HAP-1 (cell line): ENCODE data around the gene AMZ1.

Experiments used
- DNase-seq, 2 experiments: peaks; one replicate each; pipeline ENCODE4 v3.0.0-alpha.2; 2016 to 2020; ENCODE audit warnings: low spot score in 2 of 2
- H3K27me3 ChIP-seq: fragments of 250-450 bp; sonication (Bioruptor Pico); 2 replicates; pipeline ENCODE4 v1.5.1; 2020; ENCODE audit warnings: low read depth, mild to moderate bottlenecking, moderate library complexity
- H3K36me3 ChIP-seq: fragments of 250-450 bp; sonication (Bioruptor Pico); replicated peaks from 2 replicates; pipeline ENCODE4 v1.5.1; 2020; ENCODE audit warnings: mild to moderate bottlenecking
- H3K4me1 ChIP-seq: fragments of 250-450 bp; sonication (Bioruptor Pico); 2 replicates; pipeline ENCODE4 v1.5.1; 2020; ENCODE audit warnings: mild to moderate bottlenecking
- H3K4me3 ChIP-seq: fragments of 250-450 bp; sonication (Bioruptor Pico); 2 replicates; pipeline ENCODE4 v1.5.1; 2020; ENCODE audit warnings: mild to moderate bottlenecking, moderate library complexity
- H3K9me3 ChIP-seq: fragments of 250-450 bp; sonication (Bioruptor Pico); 2 replicates; pipeline ENCODE4 v1.5.1; 2020; ENCODE audit warnings: mild to moderate bottlenecking, moderate library complexity
- in situ Hi-C: fragments of 300-500 bp; cut with MboI; formaldehyde crosslinking; loops from 3 replicates; pipeline ENCODE4 v1.14.3; 2020; ENCODE audit warnings: low sequenced_read_pairs, inconsistent platforms, mixed read lengths

AMZ1 gene

DNA sequence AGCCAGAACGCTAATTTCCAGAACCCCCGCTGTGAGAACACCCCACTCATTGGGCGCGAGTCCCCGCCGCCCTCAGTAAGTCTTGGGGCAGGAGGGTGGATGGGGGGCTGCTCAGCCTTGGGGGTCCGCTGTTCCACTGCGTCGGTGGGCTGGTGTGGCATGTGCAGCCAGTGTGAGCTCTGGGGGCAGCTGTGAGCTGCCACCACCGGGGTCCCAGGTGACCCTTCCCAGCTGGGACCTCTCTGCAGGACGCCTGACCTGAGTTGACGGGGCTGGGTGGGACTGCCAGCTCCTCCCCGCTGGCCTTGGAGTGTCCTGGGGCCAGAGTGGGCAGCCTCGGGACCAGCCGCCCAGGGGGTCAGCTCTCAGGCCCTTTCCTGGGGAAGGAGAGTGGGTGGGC is 29.1 kb upstream of the AMZ1 start:
- H3K36me3 ChIP-seq: peaks cover 2% of the 10 kb centered on the region
- no peak overlapping the region for H3K4me3 ChIP-seq
- no peak for DNase-seq
- H3K27me3 ChIP-seq: no peaks in the 10 kb centered on the region
- in situ Hi-C loops: no loop called here
- H3K9me3 ChIP-seq: no peaks in the 10 kb centered on the region
- no peaks in the 10 kb centered on the region for H3K4me1 ChIP-seq

DNA sequence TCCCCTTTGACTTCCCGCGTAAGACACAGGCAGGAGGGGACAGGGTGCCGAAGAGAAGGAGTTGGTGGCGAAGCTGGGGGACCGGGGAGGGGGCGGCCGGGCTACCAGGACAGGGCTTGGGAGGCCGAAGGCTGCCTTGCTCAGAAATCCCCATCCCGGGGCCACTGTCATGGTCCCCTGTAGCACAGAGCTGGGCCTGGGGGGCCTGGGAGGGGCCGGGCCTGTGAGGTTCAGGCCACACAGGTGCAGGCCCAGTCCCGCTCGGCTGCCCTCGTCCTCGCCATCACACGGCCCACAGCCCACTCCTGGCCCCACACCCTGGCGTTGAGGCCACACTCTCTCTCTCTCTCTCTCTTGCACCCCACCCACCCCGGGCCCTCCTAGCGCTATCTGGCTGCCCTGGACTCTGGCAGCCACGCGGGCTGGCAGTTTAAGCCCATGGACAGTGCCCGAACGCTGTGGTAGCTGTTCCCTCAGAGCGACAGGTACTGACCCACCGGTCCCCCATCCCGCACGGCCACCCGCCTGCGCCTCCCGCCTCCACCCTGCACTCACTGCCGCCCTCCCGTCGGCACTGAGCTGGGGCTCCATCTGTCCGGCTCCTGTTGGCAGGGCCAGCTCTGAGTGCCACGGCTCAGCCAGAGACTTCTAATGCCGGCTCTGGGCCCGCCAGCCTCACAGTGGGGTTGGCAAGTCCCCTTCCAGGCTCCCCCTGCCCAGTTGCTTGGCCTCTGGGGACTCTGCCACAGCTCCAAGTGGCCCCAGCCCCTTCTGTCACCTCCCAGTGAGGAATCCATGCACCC is 28.2 kb upstream of the AMZ1 start:
- DNase-seq: no peak
- H3K36me3 ChIP-seq: no peaks in the 10 kb centered on the region; the same call in 1 of the 2 replicates

DNA sequence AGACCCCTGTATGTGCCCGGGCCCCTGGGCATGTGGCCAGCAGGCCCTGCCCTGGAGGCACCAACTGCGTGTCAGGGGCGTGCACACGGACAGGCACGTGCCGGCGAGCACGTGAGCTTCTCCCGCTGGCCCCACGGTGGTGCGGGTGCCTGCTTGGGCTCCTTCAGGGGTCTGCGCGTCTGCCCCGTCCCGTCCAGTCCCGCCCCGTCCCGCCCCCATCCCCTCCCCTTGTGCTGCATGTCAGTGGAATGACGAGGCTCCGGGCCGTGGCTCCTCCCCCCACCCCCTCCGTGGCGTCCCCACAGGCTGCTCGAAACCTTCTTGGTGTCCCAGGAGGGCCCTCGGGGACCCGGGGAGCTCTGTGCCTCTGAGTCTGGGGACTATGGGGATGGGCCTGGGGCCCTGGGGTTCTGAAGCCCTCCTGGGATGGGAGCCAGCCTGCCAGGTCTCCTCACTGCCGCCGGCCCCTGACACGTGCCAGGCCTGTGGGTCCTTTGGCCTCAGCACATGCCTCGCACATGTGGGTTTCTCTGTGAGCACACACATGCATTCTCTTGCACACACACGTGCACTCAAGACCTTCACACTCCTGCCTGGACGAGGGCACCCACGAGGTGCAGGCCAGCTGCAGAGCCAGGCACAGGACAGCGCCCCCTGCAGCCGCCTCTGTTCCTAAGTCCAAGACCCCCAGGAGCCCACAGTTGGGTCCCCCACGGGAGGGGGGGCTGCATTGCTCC is 27.5 kb upstream of the AMZ1 start:
- Histone ChIP-seq H3K27me3 (no peaks in the 10 kb centered on the region), H3K4me3 (no peak overlapping the region), H3K4me1 (no peaks in the 10 kb centered on the region), H3K9me3 (no peaks in the 10 kb centered on the region), H3K36me3 (no peaks in the 10 kb centered on the region; the same call in 1 of the 2 replicates)
- DNase-seq: no peak
- in situ Hi-C loops: no loop called here

More for the DNA sequence above, 28.2 kb upstream of the AMZ1 start:
- no peaks in the 10 kb centered on the region for H3K4me1 ChIP-seq
- H3K9me3 ChIP-seq: no peaks in the 10 kb centered on the region
- in situ Hi-C loops: no loop called here
- H3K27me3 ChIP-seq: no peaks in the 10 kb centered on the region
- H3K4me3 ChIP-seq: no peak overlapping the region

DNA sequence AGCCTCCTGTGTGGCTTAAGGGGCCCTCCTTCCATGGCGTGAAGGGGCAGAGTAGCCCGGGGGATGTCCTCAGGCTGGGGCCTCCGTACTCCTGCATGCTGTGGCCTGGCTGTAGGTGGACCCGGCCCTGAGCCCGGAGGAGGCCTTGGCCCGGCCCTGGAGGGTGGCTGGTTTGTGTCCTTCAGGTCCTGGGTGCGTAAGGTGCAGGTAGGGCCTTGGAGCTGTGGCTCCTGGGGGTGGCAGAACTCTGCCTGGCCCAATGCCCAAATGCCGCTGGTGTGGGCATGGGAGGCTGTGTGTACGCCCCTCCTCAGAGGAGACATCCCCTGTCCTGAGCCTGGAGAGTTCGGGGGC is 26.9 kb upstream of the AMZ1 start:
- no peaks in the 10 kb centered on the region for H3K4me1 ChIP-seq
- no peaks in the 10 kb centered on the region; the same call in 1 of the 2 replicates for H3K36me3 ChIP-seq
- in situ Hi-C loops: no loop called here
- no peaks in the 10 kb centered on the region for H3K9me3 ChIP-seq
- no peak for DNase-seq
- no peaks in the 10 kb centered on the region for H3K27me3 ChIP-seq
- no peak overlapping the region for H3K4me3 ChIP-seq

DNA sequence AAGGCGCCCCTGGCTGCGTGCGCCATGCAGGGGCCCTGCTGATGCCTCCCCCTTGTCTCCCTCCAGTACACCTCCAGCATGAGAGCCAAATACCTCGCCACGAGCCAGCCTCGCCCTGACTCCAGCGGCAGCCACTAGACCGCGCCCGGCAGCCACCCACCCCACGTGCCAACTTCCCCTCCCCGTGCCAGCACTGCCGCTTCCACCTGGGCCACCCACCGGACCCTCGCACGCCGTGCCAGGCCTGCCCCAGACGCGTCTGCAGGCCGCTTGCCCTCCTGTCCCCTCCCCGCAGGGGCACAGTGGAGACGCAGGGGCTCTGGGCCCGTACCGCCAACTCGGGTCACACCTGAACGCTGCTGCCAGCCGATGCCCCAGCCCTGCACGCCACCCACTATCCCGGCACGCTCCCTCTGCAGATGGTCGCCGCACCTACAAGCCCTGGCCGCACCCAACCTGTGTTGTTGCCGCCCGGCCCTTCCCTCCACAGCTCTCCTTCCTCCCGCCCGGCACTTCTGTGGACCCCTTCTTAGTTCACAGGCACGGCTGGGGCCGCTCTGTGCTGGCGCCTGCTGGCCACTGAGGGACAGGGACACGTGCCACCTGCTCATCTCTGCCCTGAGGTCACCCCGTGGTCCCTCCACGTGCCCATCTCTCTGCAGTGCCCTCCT is 26.3 kb upstream of the AMZ1 start:
- H3K4me1 ChIP-seq: no peaks in the 10 kb centered on the region
- in situ Hi-C loops: no loop called here

DNA sequence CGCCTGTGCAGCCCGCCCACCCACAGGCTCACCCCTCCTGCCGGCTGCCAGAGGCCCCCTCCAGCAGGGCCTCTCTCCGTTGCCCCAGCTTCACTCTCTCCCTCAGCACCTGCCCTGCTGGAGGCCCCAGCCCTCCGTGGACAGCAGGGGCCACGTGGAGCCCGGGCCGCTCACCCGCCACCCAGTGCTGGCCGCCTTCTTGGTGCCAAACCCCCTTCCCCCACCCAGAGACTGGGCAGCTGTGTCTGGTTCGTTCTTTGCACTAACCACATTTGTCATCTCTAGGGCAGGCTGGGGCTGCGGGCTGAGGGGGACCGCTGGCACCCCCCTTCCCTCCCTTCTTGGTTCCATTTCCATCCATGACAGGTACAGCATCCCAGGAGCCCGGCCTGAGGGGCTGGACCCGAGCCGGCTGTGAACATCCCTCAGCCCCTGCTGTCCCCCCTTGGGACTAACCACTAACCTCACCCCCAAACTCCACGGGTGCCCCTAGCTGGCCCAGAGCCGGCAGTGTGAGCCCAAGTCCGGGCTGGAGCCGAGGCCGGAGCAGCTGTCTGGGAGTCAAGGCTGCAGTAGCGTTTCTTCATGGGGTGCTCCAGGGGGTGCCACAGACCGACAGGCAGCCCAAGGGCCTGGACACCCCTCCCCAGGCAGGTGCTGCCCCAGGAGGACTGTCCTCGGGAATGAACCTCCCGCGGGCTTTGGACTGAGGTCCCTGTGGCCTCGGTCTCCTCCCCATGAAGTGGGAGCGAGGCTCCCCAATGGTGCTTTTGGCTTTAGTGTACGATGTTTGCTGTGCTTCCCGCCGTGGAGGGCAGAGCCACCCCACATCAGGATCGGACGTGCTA is 25.5 kb upstream of the AMZ1 start:
- H3K4me3 ChIP-seq: no peak overlapping the region
- DNase-seq: no peak
- H3K36me3 ChIP-seq: no peaks in the 10 kb centered on the region; the same call in 1 of the 2 replicates
- in situ Hi-C loops: no loop called here
- no peaks in the 10 kb centered on the region for H3K9me3 ChIP-seq
- no peaks in the 10 kb centered on the region for H3K4me1 ChIP-seq
- H3K27me3 ChIP-seq: no peaks in the 10 kb centered on the region

More for the DNA sequence above, 26.3 kb upstream of the AMZ1 start:
- H3K36me3 ChIP-seq: no peaks in the 10 kb centered on the region; the same call in 1 of the 2 replicates
- H3K27me3 ChIP-seq: no peaks in the 10 kb centered on the region
- no peak overlapping the region for H3K4me3 ChIP-seq
- no peak for DNase-seq
- H3K9me3 ChIP-seq: no peaks in the 10 kb centered on the region

DNA sequence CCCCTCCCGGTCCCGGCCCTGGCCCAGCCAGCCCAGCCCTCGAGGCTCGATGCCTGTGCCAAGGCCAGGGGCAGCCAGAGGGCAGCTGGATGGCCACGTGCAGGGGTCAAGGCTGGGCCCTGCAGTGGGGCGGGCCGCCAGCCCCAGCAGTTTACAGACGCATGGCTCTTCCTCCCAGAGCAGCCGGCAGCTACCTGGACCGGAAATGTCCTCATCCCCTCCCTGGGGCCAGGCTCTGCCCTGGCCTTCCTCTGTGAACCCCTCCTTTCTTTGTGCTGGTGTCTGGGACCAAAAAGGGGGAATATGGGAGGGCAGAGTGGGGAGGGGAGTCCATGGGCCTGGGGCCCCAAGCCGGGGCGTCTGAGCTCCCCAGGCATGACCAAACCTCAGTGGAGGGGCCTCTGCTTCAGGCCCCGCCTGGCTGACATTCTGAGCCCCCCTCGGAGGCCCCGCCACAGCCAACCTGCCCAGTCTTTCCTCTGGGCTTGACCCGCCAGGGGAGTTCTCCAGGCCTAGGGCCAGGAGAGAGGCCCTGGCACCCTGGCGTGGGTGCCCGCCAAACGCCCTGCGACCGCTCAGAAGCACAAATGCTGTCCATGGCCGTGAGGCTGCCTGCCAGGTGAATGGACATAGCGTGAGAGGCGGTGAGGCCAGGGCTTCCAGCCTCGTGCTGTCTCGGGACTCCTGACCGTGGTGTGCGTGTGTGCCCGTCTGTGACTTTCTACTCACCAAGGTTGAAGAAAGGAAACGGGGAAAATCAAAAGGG is 24.7 kb upstream of the AMZ1 start:
- Histone ChIP-seq H3K27me3 (no peaks in the 10 kb centered on the region), H3K9me3 (no peaks in the 10 kb centered on the region), H3K4me3 (no peak overlapping the region), H3K4me1 (no peaks in the 10 kb centered on the region), H3K36me3 (no peaks in the 10 kb centered on the region; the same call in 1 of the 2 replicates)
- DNase-seq: no peak
- in situ Hi-C loops: no loop called here

DNA sequence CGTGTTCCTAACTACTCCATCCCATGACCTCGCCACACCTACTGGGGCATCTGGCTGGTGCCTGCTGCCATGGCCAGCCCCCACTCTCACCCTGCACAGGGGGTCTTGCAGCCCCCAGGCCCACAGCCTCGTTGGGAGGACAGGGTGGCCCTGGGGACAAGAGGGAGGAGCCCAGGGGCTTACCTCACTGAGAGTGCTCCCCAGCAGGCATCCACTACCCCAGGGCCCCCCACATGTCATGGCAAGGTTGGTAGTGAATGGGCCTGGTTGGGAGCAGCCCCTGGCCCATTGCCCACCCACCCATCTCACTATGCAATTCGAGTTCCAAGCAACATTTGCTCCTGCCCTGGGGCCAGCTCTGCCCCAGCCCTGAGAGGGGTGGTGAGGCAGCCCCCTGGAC is 24.0 kb upstream of the AMZ1 start:
- H3K4me1 ChIP-seq: no peaks in the 10 kb centered on the region
- no peak overlapping the region for H3K4me3 ChIP-seq
- DNase-seq: no peak
- H3K27me3 ChIP-seq: no peaks in the 10 kb centered on the region
- in situ Hi-C loops: no loop called here
- H3K9me3 ChIP-seq: no peaks in the 10 kb centered on the region
- H3K36me3 ChIP-seq: no peaks in the 10 kb centered on the region

DNA sequence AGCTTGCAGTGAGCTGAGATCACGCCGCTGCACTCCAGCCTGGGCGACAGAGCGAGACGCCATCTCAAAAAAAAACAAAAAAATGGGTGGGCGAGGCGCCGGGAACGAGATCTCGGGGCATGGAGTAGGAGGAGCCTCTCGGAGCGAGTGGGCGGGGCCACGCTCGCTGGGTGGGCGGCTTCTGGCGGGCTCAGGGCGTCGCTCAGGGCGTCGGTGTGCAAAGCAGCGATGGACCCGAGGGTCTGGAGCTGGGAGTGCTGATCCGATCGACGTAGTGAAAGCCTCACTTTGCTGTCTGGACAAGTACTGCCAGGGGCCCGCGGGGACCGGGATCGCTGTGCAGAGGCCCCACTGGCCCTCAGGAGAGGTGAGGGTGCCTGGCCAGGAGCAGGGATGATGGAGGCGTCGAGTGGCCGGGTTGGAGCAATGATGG is 22.6 kb upstream of the AMZ1 start:
- in situ Hi-C loops: no loop called here
- Histone ChIP-seq H3K4me3 (no peak overlapping the region), H3K4me1 (no peaks in the 10 kb centered on the region), H3K36me3 (no peaks in the 10 kb centered on the region), H3K9me3 (no peaks in the 10 kb centered on the region), H3K27me3 (no peaks in the 10 kb centered on the region)
- no peak for DNase-seq

DNA sequence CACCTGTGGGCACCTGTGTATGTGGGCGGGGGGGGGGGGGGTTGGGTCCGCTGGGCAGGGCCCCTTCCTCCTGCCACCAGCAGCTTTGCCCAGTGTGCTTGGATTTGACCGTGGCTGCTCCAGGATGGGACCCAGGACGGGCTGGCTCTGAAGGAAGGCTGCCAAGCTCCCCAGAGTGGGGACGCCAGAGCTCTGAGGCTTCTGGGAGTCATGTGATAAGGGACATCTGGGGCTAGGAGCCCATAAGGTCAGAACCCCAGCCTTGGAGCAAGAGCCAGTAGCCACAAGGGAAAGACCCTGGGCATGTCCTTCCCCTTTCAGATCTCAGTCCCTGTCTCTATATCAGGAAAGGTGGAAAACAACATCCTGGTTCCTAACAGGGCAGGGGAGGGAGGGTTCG is 21.8 kb upstream of the AMZ1 start:
- H3K9me3 ChIP-seq: no peaks in the 10 kb centered on the region
- no peak for DNase-seq
- H3K27me3 ChIP-seq: no peaks in the 10 kb centered on the region
- no peak overlapping the region for H3K4me3 ChIP-seq
- in situ Hi-C loops: no loop called here
- no peaks in the 10 kb centered on the region for H3K36me3 ChIP-seq
- H3K4me1 ChIP-seq: no peaks in the 10 kb centered on the region

DNA sequence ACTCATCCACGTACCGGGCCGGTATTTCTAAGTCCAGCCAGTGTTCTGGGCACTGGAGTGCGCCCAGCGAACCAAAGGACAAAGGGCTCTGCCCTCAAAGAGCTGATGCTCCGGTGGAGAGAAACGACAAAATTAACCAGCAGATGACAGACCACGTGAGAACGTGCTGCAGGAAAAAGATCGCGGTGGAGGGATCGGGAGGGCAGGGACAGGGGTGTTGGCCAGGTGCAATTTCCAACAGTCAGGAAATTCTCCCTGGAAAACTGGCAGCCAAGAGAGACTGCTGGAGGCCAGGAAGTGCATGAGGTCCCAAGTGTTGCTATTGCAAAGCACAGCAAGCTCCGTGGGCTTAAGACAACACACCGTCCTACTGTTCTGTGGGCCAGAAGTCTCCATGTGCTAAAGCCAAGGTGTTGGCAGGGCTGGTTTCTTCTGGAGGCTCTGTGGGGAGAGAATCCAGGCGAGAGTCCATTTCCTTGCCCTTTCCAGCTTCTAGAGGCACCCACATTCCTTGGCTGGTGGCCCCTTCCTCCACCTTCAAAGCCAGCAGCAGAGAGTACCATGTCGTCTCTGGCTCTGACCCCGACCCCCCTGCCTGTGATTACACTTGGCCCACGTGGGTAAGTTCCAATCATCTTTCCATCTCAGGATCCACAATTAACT is 21.3 kb upstream of the AMZ1 start:
- H3K27me3 ChIP-seq: no peaks in the 10 kb centered on the region
- no peak for DNase-seq
- no peaks in the 10 kb centered on the region for H3K4me1 ChIP-seq
- H3K4me3 ChIP-seq: no peak overlapping the region
- no peaks in the 10 kb centered on the region for H3K9me3 ChIP-seq
- in situ Hi-C loops: no loop called here
- no peaks in the 10 kb centered on the region for H3K36me3 ChIP-seq

DNA sequence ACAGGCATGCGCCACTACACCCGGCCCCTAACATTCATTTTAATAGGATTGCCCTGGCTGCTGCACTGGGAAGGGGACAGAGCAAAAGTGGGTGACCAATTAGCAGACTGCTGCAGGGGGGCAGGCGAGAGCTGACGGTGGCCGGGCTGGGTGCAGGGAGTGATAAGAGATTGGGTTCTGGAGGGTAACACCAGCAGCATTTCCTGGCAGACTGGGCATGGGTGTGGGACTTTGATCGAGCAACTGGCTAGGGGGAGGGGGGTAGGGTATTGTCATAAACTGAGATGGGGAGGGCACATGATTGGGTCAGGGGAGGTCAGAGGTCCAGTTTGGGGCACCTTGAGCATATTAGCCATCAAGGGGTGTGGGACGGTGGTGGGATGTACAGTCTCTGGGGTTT is 20.2 kb upstream of the AMZ1 start:
- DNase-seq: no peak
- no peaks in the 10 kb centered on the region for H3K4me1 ChIP-seq
- in situ Hi-C loops: no loop called here

More for the DNA sequence above, 20.2 kb upstream of the AMZ1 start:
- Histone ChIP-seq H3K4me3 (no peak overlapping the region), H3K27me3 (no peaks in the 10 kb centered on the region), H3K9me3 (no peaks in the 10 kb centered on the region), H3K36me3 (no peaks in the 10 kb centered on the region)
